Left lung (tissue), 10 donors: ENCODE results near the gene LCE3D. TPM values are rescaled to one million over a fixed set of nuclear protein-coding genes. Genes with fewer than 3 reads are reported as not detected.

ENCODE experiments used
- ATAC-seq: fragments of 200-7000 bp; cut with Tn5 transposase; one replicate; pipeline ENCODE4 v1.9.1; 2020; ENCODE audit warnings: moderate library complexity
- DNase-seq, 4 donors: peaks; one replicate each; pipeline ENCODE4 v3.0.0-alpha.2; 2013 to 2020
- H3K27ac ChIP-seq, 2 donors: fragments of 200-600 bp; sonication (generic) in 1 of 2; one replicate each; pipeline versions ENCODE4 v1.5.0 to v1.8.0; 2020 to 2021
- H3K27me3 ChIP-seq, 2 donors: fragments of 200-600 bp; sonication (generic) in 1 of 2; one replicate each; pipeline versions ENCODE4 v1.5.0 to v1.8.0; 2020 to 2021
- H3K36me3 ChIP-seq, 2 donors: fragments of 200-600 bp; sonication (generic) in 1 of 2; one replicate each; pipeline versions ENCODE4 v1.5.0 to v1.8.0; 2020 to 2021
- H3K4me1 ChIP-seq, 2 donors: fragments of 200-600 bp; one replicate each; pipeline ENCODE4 v1.8.0; 2021
- H3K4me3 ChIP-seq, 2 donors: fragments of 200-600 bp; sonication (generic) in 1 of 2; one replicate each; pipeline versions ENCODE4 v1.5.0 to v1.8.0; 2020 to 2021; ENCODE audit warnings: mild to moderate bottlenecking in 1 of 2
- H3K9me3 ChIP-seq, 2 donors: fragments of 200-600 bp; sonication (generic) in 1 of 2; one replicate each; pipeline versions ENCODE4 v1.5.0 to v1.8.0; 2020 to 2021
- intact Hi-C, 2 donors: fragments of 100-400 bp; cut with DNase I; formaldehyde crosslinking; loops; one replicate each; pipeline versions ENCODE4 v1.11.2 to v1.14.2; 2022
- polyA plus RNA-seq, 6 donors: library from polyadenylated mRNA; unstranded; fragments of 120-200 nt; gene quantifications; one replicate each; pipeline ENCODE4 v1.2.1, GENCODE V29; 2013; ENCODE audit not compliant: insufficient read length in 6 of 6
- total RNA-seq, 2 donors: library from RNA; stranded (reverse); fragmentation: NEBNext Ultra II Directional; extraction: Animal tissue kit (Norgen Biotek cat#: 25700); gene quantifications; one replicate each; pipeline ENCODE4 v1.2.1, GENCODE V29; 2021
- TF ChIP-seq, protein P1 (sequence below), 2 donors: fragments of 200-600 bp; sonication (generic) in 1 of 2; IDR thresholded peaks; one replicate each; pipeline versions ENCODE4 v1.5.0 to v1.8.0; 2021; ENCODE audit warnings: antibody characterized with exemption in 2 of 2
- donor health status: DM: no; HTN: yes; CAD: no.
- donor health status: DM: no; HTN: no; CAD: no.

Gene LCE3D
- total and polyA plus RNA-seq, 8 donors: not detected

DNA sequence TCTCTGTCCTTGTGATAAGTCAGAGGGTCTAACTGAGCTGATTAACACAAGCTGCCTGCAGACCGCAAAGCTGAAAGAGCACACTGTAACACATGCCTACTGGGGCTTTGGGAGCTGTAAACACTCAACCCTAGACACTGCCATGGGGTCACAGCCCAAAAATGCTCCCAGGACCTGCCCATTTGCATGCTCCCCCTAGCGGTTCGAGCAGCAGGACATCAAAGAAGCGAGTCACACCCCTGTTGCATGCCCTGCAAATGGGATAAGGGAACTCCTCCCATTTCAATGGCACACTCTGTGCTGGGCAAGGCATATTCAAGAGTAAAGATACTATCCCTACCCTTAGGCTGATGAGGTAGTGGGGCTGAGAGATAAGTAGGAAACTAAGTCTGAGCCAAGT lies 36.5 kb downstream of the LCE3D start:
- intact Hi-C loops: no loop called here
- Histone ChIP-seq H3K4me3 (no peak overlapping the region), H3K27me3 (peaks cover 0 to 13% of the 10 kb centered on the region in 2 donors), H3K27ac (no peak overlapping the region), H3K4me1 (no peaks in the 10 kb centered on the region), H3K36me3 (no peaks in the 10 kb centered on the region), H3K9me3 (no peaks in the 10 kb centered on the region)
- DNase-seq: no peak
- no peak for ATAC-seq
- TF ChIP-seq, protein P1, sequence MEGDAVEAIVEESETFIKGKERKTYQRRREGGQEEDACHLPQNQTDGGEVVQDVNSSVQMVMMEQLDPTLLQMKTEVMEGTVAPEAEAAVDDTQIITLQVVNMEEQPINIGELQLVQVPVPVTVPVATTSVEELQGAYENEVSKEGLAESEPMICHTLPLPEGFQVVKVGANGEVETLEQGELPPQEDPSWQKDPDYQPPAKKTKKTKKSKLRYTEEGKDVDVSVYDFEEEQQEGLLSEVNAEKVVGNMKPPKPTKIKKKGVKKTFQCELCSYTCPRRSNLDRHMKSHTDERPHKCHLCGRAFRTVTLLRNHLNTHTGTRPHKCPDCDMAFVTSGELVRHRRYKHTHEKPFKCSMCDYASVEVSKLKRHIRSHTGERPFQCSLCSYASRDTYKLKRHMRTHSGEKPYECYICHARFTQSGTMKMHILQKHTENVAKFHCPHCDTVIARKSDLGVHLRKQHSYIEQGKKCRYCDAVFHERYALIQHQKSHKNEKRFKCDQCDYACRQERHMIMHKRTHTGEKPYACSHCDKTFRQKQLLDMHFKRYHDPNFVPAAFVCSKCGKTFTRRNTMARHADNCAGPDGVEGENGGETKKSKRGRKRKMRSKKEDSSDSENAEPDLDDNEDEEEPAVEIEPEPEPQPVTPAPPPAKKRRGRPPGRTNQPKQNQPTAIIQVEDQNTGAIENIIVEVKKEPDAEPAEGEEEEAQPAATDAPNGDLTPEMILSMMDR (IDR thresholded peaks at IDR 0.05): no peak

DNA sequence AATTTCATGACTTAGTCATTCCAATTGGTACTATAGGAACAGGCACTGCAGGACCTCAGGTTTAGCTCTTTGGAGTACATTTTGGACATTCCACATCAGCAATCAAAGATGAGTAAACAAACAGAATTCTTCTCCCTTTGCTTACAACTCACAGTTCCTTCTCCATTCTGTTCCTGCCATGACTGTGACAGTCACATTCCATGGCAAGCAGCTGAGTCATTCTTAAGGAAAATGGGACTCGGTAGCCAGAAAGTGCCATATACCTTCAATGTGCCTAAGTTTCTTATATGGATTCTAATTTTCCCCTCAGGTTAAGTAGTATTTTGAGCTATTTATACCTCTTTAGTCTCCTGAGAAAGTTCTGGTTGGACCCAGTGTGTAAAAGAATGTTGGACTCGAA lies 40.4 kb downstream of the LCE3D start:
- intact Hi-C loops: no loop called here
- H3K4me3 ChIP-seq: no peak overlapping the region

DNA sequence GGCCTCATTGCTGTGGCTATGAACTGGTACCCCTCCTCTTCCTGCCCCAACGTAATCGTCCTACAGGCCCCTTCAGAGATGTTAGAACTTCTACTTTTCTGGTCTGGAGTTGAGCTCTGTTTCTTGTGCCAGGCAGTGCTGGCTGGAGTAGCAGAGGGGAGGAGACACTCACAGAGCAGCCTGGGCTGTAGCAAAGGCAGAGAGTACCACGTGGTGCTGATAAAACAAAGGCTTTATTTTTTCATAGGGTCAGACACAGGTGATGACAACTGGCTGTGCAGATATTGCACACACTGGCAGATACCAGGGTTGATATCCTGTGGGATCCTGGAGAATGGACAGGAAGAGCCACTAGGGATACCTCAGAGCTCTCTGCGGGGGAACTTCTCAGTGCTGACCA lies 42.8 kb downstream of the LCE3D start:
- TF ChIP-seq, protein P1 (IDR thresholded peaks at IDR 0.05): no peak
- H3K27ac ChIP-seq: no peak overlapping the region
- H3K9me3 ChIP-seq: no peaks in the 10 kb centered on the region
- H3K4me3 ChIP-seq: no peak overlapping the region
- DNase-seq (no peak), ATAC-seq (no peak)
- intact Hi-C loops: no loop called here
- H3K27me3 ChIP-seq: peaks cover 0 to 25% of the 10 kb centered on the region in 2 donors
- H3K36me3 ChIP-seq: no peaks in the 10 kb centered on the region
- no peaks in the 10 kb centered on the region for H3K4me1 ChIP-seq

More for the DNA sequence above, 40.4 kb downstream of the LCE3D start:
- H3K36me3 ChIP-seq: no peaks in the 10 kb centered on the region
- no peak for ATAC-seq
- H3K27ac ChIP-seq: no peak overlapping the region
- no peaks in the 10 kb centered on the region for H3K9me3 ChIP-seq
- no peak for DNase-seq
- H3K27me3 ChIP-seq: peaks cover 0 to 13% of the 10 kb centered on the region in 2 donors
- TF ChIP-seq, protein P1 (IDR thresholded peaks at IDR 0.05): no peak
- H3K4me1 ChIP-seq: no peaks in the 10 kb centered on the region

DNA sequence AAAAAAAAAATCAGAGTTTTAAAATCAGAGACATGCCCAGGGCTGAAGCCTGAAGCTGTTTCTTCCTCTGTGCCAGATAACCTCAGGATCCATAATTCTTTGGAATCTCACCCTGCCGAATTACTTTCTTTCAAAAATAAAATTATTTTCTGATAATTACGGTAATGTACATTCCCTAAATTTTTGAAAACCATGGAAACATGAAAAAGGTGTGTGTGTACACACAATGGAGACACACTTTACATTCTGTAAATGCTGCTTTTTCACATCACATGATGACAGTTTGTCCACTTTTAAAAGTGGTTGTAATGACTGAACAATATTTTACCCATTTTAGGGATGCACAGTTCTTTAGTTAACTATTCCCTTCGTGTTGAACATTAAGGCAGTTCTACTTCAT lies 44.5 kb downstream of the LCE3D start:
- TF ChIP-seq, protein P1 (IDR thresholded peaks at IDR 0.05): no peak
- intact Hi-C loops: no loop called here
- no peaks in the 10 kb centered on the region for H3K4me1 ChIP-seq
- peaks cover 0 to 3% of the 10 kb centered on the region in 2 donors for H3K9me3 ChIP-seq
- peaks cover 0 to 17% of the 10 kb centered on the region in 2 donors for H3K27me3 ChIP-seq
- no peak overlapping the region for H3K27ac ChIP-seq
- DNase-seq: no peak
- no peaks in the 10 kb centered on the region for H3K36me3 ChIP-seq
- no peak overlapping the region for H3K4me3 ChIP-seq
- ATAC-seq: no peak

DNA sequence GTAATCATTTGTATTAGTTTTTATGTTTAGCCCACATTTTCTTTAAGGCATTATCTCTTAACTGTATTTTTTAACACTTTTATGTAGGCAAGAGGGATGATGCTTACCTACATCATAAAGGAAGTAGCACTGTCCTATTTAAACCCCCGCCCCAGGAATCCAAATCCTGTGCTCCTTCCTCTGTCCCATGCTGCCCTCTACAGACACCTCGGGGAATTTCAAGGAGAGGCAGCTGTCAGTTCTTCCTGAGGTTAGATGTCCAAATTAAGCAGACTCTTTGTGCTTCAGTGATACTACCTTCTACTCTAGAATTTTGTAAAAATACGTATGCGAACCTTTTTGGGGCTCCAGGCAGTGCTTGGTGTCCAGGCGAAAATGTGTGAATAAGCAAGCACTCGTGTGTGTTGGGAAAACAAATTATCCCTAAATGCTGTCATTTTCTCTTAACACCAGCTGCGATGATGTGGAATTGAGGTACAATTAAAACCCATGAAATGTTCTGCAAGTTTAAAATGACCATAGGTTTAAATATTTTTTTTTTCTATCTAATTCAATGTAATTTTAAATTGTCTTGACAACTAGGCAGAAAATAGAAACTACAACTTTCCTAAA lies 46.9 kb downstream of the LCE3D start:
- Histone ChIP-seq H3K27ac (no peak overlapping the region), H3K4me1 (no peaks in the 10 kb centered on the region), H3K4me3 (no peak overlapping the region), H3K27me3 (peaks cover 0 to 15% of the 10 kb centered on the region in 2 donors), H3K9me3 (peaks cover 0 to 4% of the 10 kb centered on the region in 2 donors), H3K36me3 (no peaks in the 10 kb centered on the region)
- TF ChIP-seq, protein P1 (IDR thresholded peaks at IDR 0.05): peak; percentile 43 to 45
- intact Hi-C loops: no loop called here
- peak; percentile 58 for ATAC-seq
- peak in 1 of 4 donors; percentile 1 for DNase-seq

Other genes with a start within 250 kb of the LCE3D start
- not detected for gene FLG2, start 220.5 kb downstream of the LCE3D start, total RNA-seq
- gene FLG2, start 220.5 kb downstream of the LCE3D start, polyA plus RNA-seq: under 1 TPM; 0.01 to 0.27 (median 0.16) TPM
- not detected for gene CRNN, start 166.3 kb downstream of the LCE3D start, total RNA-seq
- not detected for gene CRNN, start 166.3 kb downstream of the LCE3D start, polyA plus RNA-seq
- gene LCE5A, start 69.7 kb downstream of the LCE3D start, total RNA-seq: not detected
- not detected for gene LCE5A, start 69.7 kb downstream of the LCE3D start, polyA plus RNA-seq
- not detected for gene CRCT1, start 66.0 kb downstream of the LCE3D start, total RNA-seq
- gene CRCT1, start 66.0 kb downstream of the LCE3D start, polyA plus RNA-seq: not detected
- gene LCE3E, start 13.7 kb downstream of the LCE3D start, total RNA-seq: not detected
- gene LCE3E, start 13.7 kb downstream of the LCE3D start, polyA plus RNA-seq: not detected
- not detected for gene LCE3C, start 19.7 kb upstream of the LCE3D start, total RNA-seq
- gene LCE3C, start 19.7 kb upstream of the LCE3D start, polyA plus RNA-seq: not detected
- not detected for gene LCE3B, start 33.3 kb upstream of the LCE3D start, total RNA-seq
- not detected for gene LCE3B, start 33.3 kb upstream of the LCE3D start, polyA plus RNA-seq
- gene LCE3A, start 42.6 kb upstream of the LCE3D start, total RNA-seq: not detected
- gene LCE3A, start 42.6 kb upstream of the LCE3D start, polyA plus RNA-seq: not detected
- not detected for gene LCE2D, start 82.9 kb upstream of the LCE3D start, total RNA-seq
- gene LCE2D, start 82.9 kb upstream of the LCE3D start, polyA plus RNA-seq: not detected
- not detected for gene LCE2C, start 94.8 kb upstream of the LCE3D start, total RNA-seq
- gene LCE2C, start 94.8 kb upstream of the LCE3D start, polyA plus RNA-seq: not detected
- not detected for gene LCE2B, start 105.6 kb upstream of the LCE3D start, total RNA-seq
- gene LCE2B, start 105.6 kb upstream of the LCE3D start, polyA plus RNA-seq: not detected
- not detected for gene LCE2A, start 117.8 kb upstream of the LCE3D start, total RNA-seq
- not detected for gene LCE2A, start 117.8 kb upstream of the LCE3D start, polyA plus RNA-seq
- gene LCE4A, start 127.6 kb upstream of the LCE3D start, total RNA-seq: not detected
- gene LCE4A, start 127.6 kb upstream of the LCE3D start, polyA plus RNA-seq: not detected
- gene KPRP, start 177.5 kb upstream of the LCE3D start, total RNA-seq: not detected
- gene KPRP, start 177.5 kb upstream of the LCE3D start, polyA plus RNA-seq: not detected
- gene LCE1F, start 194.6 kb upstream of the LCE3D start, total RNA-seq: not detected
- gene LCE1F, start 194.6 kb upstream of the LCE3D start, polyA plus RNA-seq: not detected
- gene LCE1E, start 205.7 kb upstream of the LCE3D start, total RNA-seq: not detected
- gene LCE1E, start 205.7 kb upstream of the LCE3D start, polyA plus RNA-seq: not detected
- not detected for gene LCE1D, start 216.2 kb upstream of the LCE3D start, total RNA-seq
- not detected for gene LCE1D, start 216.2 kb upstream of the LCE3D start, polyA plus RNA-seq
- gene LCE1C, start 226.1 kb upstream of the LCE3D start, total RNA-seq: not detected
- not detected for gene LCE1C, start 226.1 kb upstream of the LCE3D start, polyA plus RNA-seq
- gene LCE1B, start 231.5 kb upstream of the LCE3D start, total RNA-seq: not detected
- not detected for gene LCE1B, start 231.5 kb upstream of the LCE3D start, polyA plus RNA-seq
- gene LCE1A, start 247.0 kb upstream of the LCE3D start, total RNA-seq: not detected
- not detected for gene LCE1A, start 247.0 kb upstream of the LCE3D start, polyA plus RNA-seq